Glutamatergic neuron (in vitro differentiated cells): ENCODE measurements around the gene RGR. TPM values are rescaled to one million over a fixed set of nuclear protein-coding genes. Genes with fewer than 3 reads are reported as not detected.
"Not testable (repeated sequence)": the region's sequence is repeated elsewhere in the genome, so short reads cannot be mapped to it uniquely, and the experiment has no call there.

Experiments
- DNase-seq: peaks from one replicate; pipeline ENCODE4 v3.0.0; 2022
- H3K27ac Mint-ChIP-seq: one replicate; pipeline ENCODE4 v1.8.0; 2020; ENCODE audit warnings: mild to moderate bottlenecking, mixed read lengths, inconsistent platforms; ENCODE audit not compliant: unreplicated experiment
- H3K27me3 Mint-ChIP-seq: one replicate; pipeline ENCODE4 v1.8.0; 2020; ENCODE audit warnings: mild to moderate bottlenecking, moderate library complexity, mixed read lengths, inconsistent platforms; ENCODE audit not compliant: unreplicated experiment
- H3K36me3 Mint-ChIP-seq: one replicate; pipeline ENCODE4 v1.8.0; 2020; ENCODE audit warnings: mild to moderate bottlenecking, mixed read lengths, inconsistent platforms; ENCODE audit not compliant: unreplicated experiment
- H3K4me1 Mint-ChIP-seq: one replicate; pipeline ENCODE4 v1.8.0; 2020; ENCODE audit warnings: mild to moderate bottlenecking, low read depth, mixed read lengths, inconsistent platforms; ENCODE audit not compliant: unreplicated experiment
- H3K4me3 Mint-ChIP-seq: one replicate; pipeline ENCODE4 v1.8.0; 2020; ENCODE audit warnings: mild to moderate bottlenecking, mixed read lengths, inconsistent platforms; ENCODE audit not compliant: unreplicated experiment
- H3K9me3 Mint-ChIP-seq: one replicate; pipeline ENCODE4 v1.8.0; 2020; ENCODE audit warnings: mild to moderate bottlenecking, moderate library complexity, mixed read lengths, inconsistent platforms; ENCODE audit not compliant: unreplicated experiment
- CTCF ChIP-seq: fragments of 200-600 bp; sonication (generic); IDR thresholded peaks from one replicate; pipeline ENCODE4 v1.5.0; 2021; ENCODE audit not compliant: partially characterized antibody, unreplicated experiment
- total RNA-seq: library from RNA; stranded (reverse); fragmentation: NEBNext Ultra II Directional; extraction: Animal tissue kit (Norgen Biotek cat#: 25700); gene quantifications from one replicate; pipeline ENCODE4 v1.2.1, GENCODE V29; 2021; ENCODE audit not compliant: unreplicated experiment

Gene RGR
- total RNA-seq, 1 donor from 2014 or later: not detected

- DNase-seq: no peak
- Mint-ChIP-seq H3K4me1 (peaks cover 5% of the 10 kb centered on the region), H3K4me3 (no peak overlapping the region), H3K27ac (no peak overlapping the region), H3K36me3 (no peaks in the 10 kb centered on the region), H3K27me3 (no peaks in the 10 kb centered on the region), H3K9me3 (no peaks in the 10 kb centered on the region)
- no peak for TF ChIP-seq CTCF
These were observed 24.3 kb downstream of the RGR start for GRCh38 chr10:84269162-84269561.

- TF ChIP-seq CTCF: no peak
- H3K4me3 Mint-ChIP-seq: no peak overlapping the region
- H3K4me1 Mint-ChIP-seq: peaks cover 4% of the 10 kb centered on the region
- H3K27me3 Mint-ChIP-seq: no peaks in the 10 kb centered on the region
- no peaks in the 10 kb centered on the region for H3K9me3 Mint-ChIP-seq
- H3K27ac Mint-ChIP-seq: no peak overlapping the region
- no peak for DNase-seq
- no peaks in the 10 kb centered on the region for H3K36me3 Mint-ChIP-seq
These were observed 24.9 kb downstream of the RGR start for GRCh38 chr10:84269773-84270172.

GRCh38 chr10:84270708-84271107 lies 25.9 kb downstream of the RGR start:
- H3K4me3 Mint-ChIP-seq: no peak overlapping the region
- no peaks in the 10 kb centered on the region for H3K4me1 Mint-ChIP-seq
- H3K27ac Mint-ChIP-seq: no peak overlapping the region
- H3K9me3 Mint-ChIP-seq: no peaks in the 10 kb centered on the region
- no peaks in the 10 kb centered on the region for H3K27me3 Mint-ChIP-seq
- H3K36me3 Mint-ChIP-seq: no peaks in the 10 kb centered on the region
- TF ChIP-seq CTCF: no peak
- DNase-seq: no peak

- H3K36me3 Mint-ChIP-seq, H3K27ac Mint-ChIP-seq, H3K9me3 Mint-ChIP-seq, DNase-seq, H3K4me1 Mint-ChIP-seq, H3K4me3 Mint-ChIP-seq, H3K27me3 Mint-ChIP-seq: not testable (repeated sequence)
These were observed 35.1 kb downstream of the RGR start for GRCh38 chr10:84279876-84280475.

GRCh38 chr10:84286695-84287094 lies 41.8 kb downstream of the RGR start:
- DNase-seq: no peak
- H3K9me3 Mint-ChIP-seq: no peaks in the 10 kb centered on the region
- H3K27me3 Mint-ChIP-seq: no peaks in the 10 kb centered on the region
- no peak for TF ChIP-seq CTCF
- H3K36me3 Mint-ChIP-seq: no peaks in the 10 kb centered on the region
- no peaks in the 10 kb centered on the region for H3K4me1 Mint-ChIP-seq
- no peak overlapping the region for H3K4me3 Mint-ChIP-seq
- no peak overlapping the region for H3K27ac Mint-ChIP-seq
